HG03571 (cell line): ENCODE measurements around the gene CPT1A.

Experiments
- ATAC-seq: cut with Tn5 transposase; IDR thresholded peaks from one replicate; pipeline ENCODE4 v1.9.1; 2021; ENCODE audit not compliant: unreplicated experiment

CPT1A gene

GRCh38 chr11:68832476-68833181 lies 9.1 kb downstream of the CPT1A start:
- no peak for ATAC-seq

GRCh38 chr11:68831124-68831523 lies 10.6 kb downstream of the CPT1A start:
- ATAC-seq, result no peak

GRCh38 chr11:68829581-68829980 lies 12.1 kb downstream of the CPT1A start:
- no peak for ATAC-seq

GRCh38 chr11:68828957-68829356 lies 12.8 kb downstream of the CPT1A start:
- no peak for ATAC-seq

- ATAC-seq, result no peak
These were observed 13.4 kb downstream of the CPT1A start for GRCh38 chr11:68828155-68828931.

- no peak for ATAC-seq
These were observed 14.0 kb downstream of the CPT1A start for GRCh38 chr11:68827733-68828132.

- no peak for ATAC-seq
These were observed 15.0 kb downstream of the CPT1A start for GRCh38 chr11:68826726-68827125.

GRCh38 chr11:68825571-68825970 lies 16.1 kb downstream of the CPT1A start:
- no peak for ATAC-seq

GRCh38 chr11:68822546-68822945 lies 19.2 kb downstream of the CPT1A start:
- ATAC-seq, result no peak

- ATAC-seq, result no peak
These were observed 20.0 kb downstream of the CPT1A start for GRCh38 chr11:68821670-68822069.

GRCh38 chr11:68819362-68819761 lies 22.4 kb downstream of the CPT1A start:
- no peak for ATAC-seq

GRCh38 chr11:68818181-68818580 lies 23.5 kb downstream of the CPT1A start:
- no peak for ATAC-seq

GRCh38 chr11:68817554-68817953 lies 24.2 kb downstream of the CPT1A start:
- no peak for ATAC-seq

GRCh38 chr11:68816917-68817419 lies 24.7 kb downstream of the CPT1A start:
- no peak for ATAC-seq

- no peak for ATAC-seq
These were observed 25.4 kb downstream of the CPT1A start for GRCh38 chr11:68816251-68816776.

GRCh38 chr11:68813773-68814172 lies 27.9 kb downstream of the CPT1A start:
- ATAC-seq, result no peak

- ATAC-seq, result no peak
These were observed 29.2 kb downstream of the CPT1A start for GRCh38 chr11:68812526-68812925.

- ATAC-seq, result no peak
These were observed 31.6 kb downstream of the CPT1A start for GRCh38 chr11:68810164-68810563.

GRCh38 chr11:68809506-68809905 lies 32.2 kb downstream of the CPT1A start:
- ATAC-seq, result no peak

- ATAC-seq, result no peak
These were observed 32.9 kb downstream of the CPT1A start for GRCh38 chr11:68808787-68809186.

- ATAC-seq, result no peak
These were observed 34.5 kb downstream of the CPT1A start for GRCh38 chr11:68806931-68807844.
